ENCODE results near the gene CXCL3.

GRCh38 chr4:74006009-74006476 lies 32.4 kb downstream of the CXCL3 start:
- TF ChIP-seq EZH2 (IDR thresholded peaks at IDR 0.05; ENCODE audit: insufficient read depth, low read length) (no peak), CTCF (IDR thresholded peaks at IDR 0.05; ENCODE audit: insufficient read depth, low read depth, low read length) (no peak)

Data from astrocyte (in vitro differentiated cells and primary cell).